ENCODE results near the gene BDNF.
"Not testable (repeated sequence)": the region's sequence is repeated elsewhere in the genome, so short reads cannot be mapped to it uniquely, and the experiment has no call there.

BDNF gene
- 0 to 0.15 (median 0) reads per million in 18 experiments for total RNA-seq

GRCh38 chr11:27700351-27701301 is at the start of gene BDNF:
Gene BDNF, minus strand, starts transcription at chr11:27700455. Its CDS starts 41,891 bp downstream, at chr11:27658564.
- DNase-seq: no peak

- DNase-seq: no peak
These were observed 40.2 kb upstream of the BDNF start for GRCh38 chr11:27740362-27741013.

GRCh38 chr11:27735281-27735680 is 35.0 kb upstream of the BDNF start:
- DNase-seq: no peak

DNA sequence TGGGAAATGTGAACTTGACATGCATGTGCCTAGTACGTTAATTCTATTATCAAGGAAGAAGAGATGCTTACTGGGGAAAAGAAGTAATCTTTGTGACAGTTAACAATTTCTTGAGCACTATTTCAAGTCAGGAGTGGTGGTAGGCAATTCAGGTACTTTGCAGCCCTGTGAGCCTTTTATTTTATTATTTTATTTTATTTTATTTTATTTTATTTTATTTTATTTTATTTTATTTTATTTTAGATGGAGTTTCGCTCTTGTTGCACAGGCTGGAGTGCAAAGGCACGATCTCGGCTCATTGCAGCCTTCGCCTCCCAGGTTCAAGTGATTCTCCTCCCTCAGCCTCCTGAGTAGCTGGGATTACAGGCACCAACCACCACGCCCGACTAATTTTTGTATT is 31.5 kb upstream of the BDNF start:
- DNase-seq: not testable (repeated sequence)

- no peak for DNase-seq
These were observed 26.7 kb upstream of the BDNF start for GRCh38 chr11:27726981-27727380.

DNA sequence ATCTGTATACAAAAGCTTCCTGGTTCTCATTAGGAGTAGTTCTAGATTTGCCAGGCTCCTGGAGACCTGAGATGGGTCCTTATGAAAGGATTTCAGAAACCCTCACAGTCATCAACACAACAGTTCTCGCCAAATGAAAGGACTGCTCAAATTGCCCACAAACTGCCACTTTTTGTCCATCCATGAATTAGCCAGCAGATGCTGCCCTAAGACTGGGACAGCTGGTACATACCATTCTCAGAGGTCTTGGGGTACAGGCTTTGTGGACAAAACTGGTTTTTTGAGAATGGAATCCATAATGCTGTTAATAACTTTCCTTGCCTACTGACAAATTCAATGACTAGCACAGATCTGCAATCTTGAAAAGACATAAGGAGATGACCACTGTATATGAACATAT is 23.4 kb upstream of the BDNF start:
- no peak for DNase-seq

- no peak for DNase-seq
These were observed 22.7 kb upstream of the BDNF start for GRCh38 chr11:27722953-27723344.

GRCh38 chr11:27722117-27722952 is 22.1 kb upstream of the BDNF start:
- DNase-seq: no peak

DNA sequence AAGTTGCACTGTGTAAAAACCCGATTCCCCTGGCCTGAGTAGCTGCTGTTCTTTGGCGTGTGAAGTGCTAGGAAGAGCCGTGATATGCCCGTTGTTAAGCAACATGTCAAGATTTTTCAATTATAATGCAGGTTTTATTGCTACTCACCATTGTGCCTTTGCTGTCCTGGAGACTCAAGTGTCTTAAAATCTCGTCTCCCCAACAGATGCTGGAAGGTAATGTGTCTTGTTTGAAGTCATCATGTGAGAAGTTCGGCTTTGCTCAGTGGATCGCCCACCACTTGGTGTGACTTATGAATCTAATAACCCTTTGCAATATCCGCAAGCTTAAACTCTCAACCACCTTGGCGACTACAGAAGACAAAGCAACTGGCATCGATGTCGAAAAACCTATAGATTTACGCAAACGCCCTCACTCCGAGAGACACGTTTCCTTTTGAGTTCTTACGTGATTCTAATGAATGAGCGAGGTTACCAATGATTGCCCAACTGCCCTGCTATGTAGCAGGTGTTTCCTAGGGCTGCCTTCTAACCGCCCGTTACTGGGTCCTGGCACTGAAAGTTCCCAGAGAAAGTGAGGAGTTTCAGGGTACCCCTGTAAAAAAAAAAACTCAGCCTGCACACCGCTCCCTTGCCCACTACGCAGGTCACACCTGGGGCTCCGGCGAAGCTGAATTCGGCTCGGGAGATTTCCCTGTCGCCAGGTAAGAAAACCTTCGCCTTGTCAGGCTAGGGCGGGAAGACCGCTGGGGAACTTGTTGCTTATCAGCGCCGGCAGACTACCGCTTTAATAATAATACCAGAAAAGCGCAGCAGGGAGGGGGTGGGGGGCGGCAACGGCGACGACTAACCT is 21.2 kb upstream of the BDNF start:
- no peak for DNase-seq

- peak in 1 of 2 donors; percentile 5 for DNase-seq
These were observed 20.1 kb upstream of the BDNF start for GRCh38 chr11:27720277-27720830.

- DNase-seq: no peak
These were observed 19.3 kb upstream of the BDNF start for GRCh38 chr11:27719546-27719925.

DNA sequence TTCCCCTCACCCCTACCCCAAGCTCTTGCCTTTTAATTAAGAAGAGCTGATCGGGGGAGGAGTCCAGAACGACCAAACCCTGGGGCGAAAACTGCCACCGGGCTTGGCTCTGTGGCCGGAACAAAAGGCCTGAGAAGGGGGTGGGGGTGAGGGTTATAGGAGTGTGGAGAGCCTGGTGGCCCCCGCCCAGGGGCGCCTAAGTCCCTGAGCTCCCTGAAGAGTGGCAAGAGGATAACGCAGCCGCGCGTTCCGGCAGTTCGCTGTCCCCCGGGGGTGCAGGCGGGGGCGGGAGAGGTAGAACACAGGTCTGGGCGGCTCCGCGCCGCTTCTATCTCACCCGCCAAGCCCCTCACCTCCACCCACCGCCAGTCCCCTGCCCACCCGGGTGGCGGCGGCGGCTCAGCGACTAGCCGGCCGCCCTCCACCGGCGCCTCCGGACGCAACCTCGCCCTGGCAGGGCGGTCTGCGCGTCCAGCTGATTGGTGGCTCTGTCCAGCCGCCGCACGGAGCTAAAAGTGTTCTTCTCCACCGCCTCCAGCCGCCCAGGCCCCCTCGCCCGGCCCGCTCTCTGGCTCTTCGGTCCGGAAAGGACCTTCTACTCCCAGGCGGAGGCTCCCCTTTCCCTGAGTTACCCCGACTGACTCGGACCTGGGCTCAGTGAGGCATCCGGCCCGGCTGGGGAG is 18.7 kb upstream of the BDNF start:
- DNase-seq: no peak

- no peak for DNase-seq
These were observed 18.1 kb upstream of the BDNF start for GRCh38 chr11:27718346-27718862.

GRCh38 chr11:27717801-27718229 is 17.6 kb upstream of the BDNF start:
- DNase-seq: no peak

DNA sequence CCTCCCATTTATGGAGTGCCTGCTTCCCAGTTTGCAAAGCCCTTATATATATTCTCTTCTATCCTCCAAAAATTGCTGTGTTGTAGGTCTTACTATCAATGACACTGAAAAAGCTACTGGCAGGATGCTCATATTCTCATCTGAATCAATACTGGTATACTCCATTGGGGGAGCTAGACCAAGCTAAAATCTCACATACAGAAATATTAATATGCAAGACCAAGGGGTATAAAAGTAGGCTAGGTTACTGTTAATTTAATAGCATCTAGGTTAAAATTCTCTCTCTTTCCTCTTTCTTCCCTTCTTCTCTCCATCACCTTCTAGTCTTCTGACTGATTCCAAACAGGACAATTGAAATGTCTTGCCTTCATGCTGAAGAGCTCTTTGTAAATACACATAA is 17.1 kb upstream of the BDNF start:
- DNase-seq: no peak

DNA sequence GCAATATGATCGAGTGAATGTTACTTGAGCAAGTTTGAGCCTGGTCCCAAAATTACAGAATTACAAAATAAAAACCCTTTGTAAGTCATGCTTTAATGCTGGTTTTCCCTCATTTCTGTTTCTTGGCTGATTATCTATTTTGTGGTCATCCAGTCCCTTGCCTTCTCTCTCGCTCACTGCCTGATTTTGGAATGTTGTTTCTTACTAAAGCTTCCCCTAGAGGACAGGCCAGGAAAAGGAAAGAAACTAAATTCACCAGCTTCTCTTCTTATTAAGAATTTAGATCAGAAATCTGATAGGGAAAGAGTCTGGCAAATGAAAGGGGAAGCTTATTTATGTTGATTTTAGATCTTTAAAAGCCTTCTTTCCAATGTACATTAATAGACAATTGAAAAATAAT is 16.6 kb upstream of the BDNF start:
- no peak for DNase-seq

DNA sequence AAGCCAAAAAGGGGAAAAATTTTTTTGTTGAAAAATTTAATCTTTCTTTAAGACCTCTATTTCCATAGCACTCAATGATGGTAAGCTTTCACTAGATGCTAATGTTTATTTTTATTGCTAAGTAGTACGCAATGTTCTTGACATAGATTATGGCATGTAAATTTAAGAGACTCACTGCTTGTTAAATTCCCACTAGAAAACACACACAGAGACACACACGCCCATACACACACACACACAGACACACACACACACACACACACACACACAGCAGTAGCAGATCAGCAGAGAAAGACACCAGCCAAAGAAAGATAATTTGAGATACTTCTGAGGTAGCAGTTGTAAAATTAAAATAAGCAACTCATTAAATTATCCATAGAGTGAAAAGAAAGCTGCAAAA is 16.0 kb upstream of the BDNF start:
- DNase-seq: no peak

DNA sequence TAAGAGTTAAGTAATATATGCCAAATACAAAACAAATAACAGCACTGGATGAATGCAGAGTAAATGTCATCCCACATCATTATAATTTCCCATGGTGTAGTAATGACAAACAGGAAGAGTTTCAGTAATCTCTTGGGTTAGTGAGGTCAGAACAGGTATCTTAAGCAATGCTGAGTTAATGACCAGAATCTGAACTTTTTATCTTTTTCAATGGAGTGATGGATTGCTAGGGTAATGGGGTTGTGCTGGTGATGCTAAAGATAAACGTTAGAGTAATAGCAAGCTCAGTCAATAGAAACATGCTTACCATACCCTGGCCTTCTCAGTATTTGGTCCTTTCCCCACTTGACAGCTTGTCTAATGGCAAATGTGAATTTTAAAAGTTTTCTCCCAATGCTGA is 11.5 kb upstream of the BDNF start:
- DNase-seq: no peak

DNA sequence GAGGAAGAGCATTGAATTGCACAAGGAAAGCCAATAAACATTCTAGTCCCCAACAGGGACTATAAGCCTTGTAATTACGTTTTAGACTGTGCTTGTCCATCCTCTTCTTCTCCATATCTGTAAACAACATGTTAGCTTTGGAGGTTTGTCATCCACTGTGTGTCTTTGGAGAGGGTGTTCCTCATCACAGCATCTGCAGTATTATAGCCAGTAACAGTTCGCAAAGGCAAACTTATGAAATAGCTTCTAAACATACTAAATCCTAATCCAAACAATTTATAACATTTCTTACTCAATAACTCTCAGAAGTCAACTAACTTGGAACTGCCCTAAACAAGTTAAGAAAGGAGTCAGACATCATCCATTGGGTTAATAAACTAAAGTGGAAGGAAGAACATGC is 10.3 kb upstream of the BDNF start:
- DNase-seq: no peak

DNA sequence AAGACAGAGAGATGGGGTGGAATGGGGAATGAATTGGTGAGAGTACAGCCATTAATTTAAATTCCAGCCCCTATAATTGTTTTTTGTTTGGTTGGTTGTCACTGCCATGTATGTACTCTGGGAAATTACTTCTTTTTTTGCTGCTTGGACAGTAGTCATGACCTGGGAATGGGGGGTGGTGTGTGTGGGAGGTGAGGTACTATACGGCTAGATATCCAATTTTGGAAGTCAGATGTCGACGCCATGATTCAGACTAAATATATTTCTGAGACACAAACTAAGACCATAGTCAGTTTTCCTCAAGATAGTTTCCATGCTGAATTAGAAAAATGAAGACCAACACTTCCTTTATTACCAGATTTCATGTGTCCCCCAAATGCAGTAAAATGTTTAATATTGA is 7.4 kb upstream of the BDNF start:
- DNase-seq: no peak
